Liver (tissue), 9 donors: Measurements from ENCODE around the gene SPIRE2. TPM values are rescaled to one million over a fixed set of nuclear protein-coding genes. Genes with fewer than 3 reads are reported as not detected.

ENCODE experiments used
- DNase-seq: peaks from one replicate; pipeline ENCODE4 v3.0.0-alpha.2; 2017; ENCODE audit warnings: low spot score
- H3K27ac ChIP-seq, 2 donors: one replicate each; pipeline ENCODE4 v1.7.0; 2013; ENCODE audit warnings: inconsistent platforms in 2 of 2, low read length in 2 of 2, control low read depth in 1 of 2, low read depth in 1 of 2, mild to moderate bottlenecking in 1 of 2
- H3K27me3 ChIP-seq, 4 donors: one replicate each; pipeline versions ENCODE4 v1.6.1 to v1.7.0; 2013; ENCODE audit warnings: low read length in 3 of 4, inconsistent platforms in 1 of 4, mild to moderate bottlenecking in 1 of 4, moderate library complexity in 1 of 4; ENCODE audit not compliant: control insufficient read depth in 4 of 4, insufficient read depth in 4 of 4
- H3K36me3 ChIP-seq, 4 donors: one replicate each; pipeline versions ENCODE4 v1.6.1 to v1.7.0; 2013; ENCODE audit warnings: low read length in 3 of 4, mild to moderate bottlenecking in 3 of 4, low read depth in 1 of 4, moderate library complexity in 1 of 4; ENCODE audit not compliant: control insufficient read depth in 4 of 4, insufficient read depth in 3 of 4
- H3K4me1 ChIP-seq, 4 donors: one replicate each; pipeline versions ENCODE4 v1.6.1 to v1.7.0; 2013; ENCODE audit warnings: low read length in 3 of 4, mild to moderate bottlenecking in 3 of 4, moderate library complexity in 1 of 4; ENCODE audit not compliant: control insufficient read depth in 4 of 4, insufficient read depth in 4 of 4
- H3K4me3 ChIP-seq, 3 donors: one replicate each; pipeline versions ENCODE4 v1.6.1 to v1.7.0; 2013; ENCODE audit warnings: low read length in 3 of 3, control low read depth in 1 of 3, low read depth in 1 of 3, mild to moderate bottlenecking in 1 of 3
- H3K9ac ChIP-seq, 2 donors: one replicate each; pipeline ENCODE4 v1.7.0; 2013; ENCODE audit warnings: low read length in 2 of 2, mild to moderate bottlenecking in 2 of 2, moderate library complexity in 2 of 2, control low read depth in 1 of 2, low read depth in 1 of 2
- H3K9me3 ChIP-seq, 4 donors: one replicate each; pipeline versions ENCODE4 v1.6.1 to v1.7.0; 2013; ENCODE audit warnings: low read length in 3 of 4; ENCODE audit not compliant: control insufficient read depth in 4 of 4
- ATF3 ChIP-seq: IDR thresholded peaks from 2 replicates; pipeline ENCODE4 v1.6.1; 2016; ENCODE audit warnings: antibody characterized with exemption
- FOXA1 ChIP-seq: IDR thresholded peaks from 2 replicates; pipeline ENCODE4 v1.6.1; 2016; ENCODE audit warnings: antibody characterized with exemption
- FOXA2 ChIP-seq: IDR thresholded peaks from 2 replicates; pipeline ENCODE4 v1.6.1; 2016; ENCODE audit warnings: antibody characterized with exemption
- GABPA ChIP-seq, 2 donors: IDR thresholded peaks in 1 of 2; conservative IDR thresholded peaks in 1 of 2; 2 replicates each; pipeline ENCODE4 v1.6.1; 2016; ENCODE audit warnings: antibody characterized with exemption in 2 of 2, mild to moderate bottlenecking in 1 of 2, moderate library complexity in 1 of 2
- HNF4A ChIP-seq, 2 donors: conservative IDR thresholded peaks; 2 replicates each; pipeline ENCODE4 v1.6.1; 2016; ENCODE audit warnings: antibody characterized with exemption in 2 of 2, mild to moderate bottlenecking in 2 of 2
- HNF4G ChIP-seq: IDR thresholded peaks from 2 replicates; pipeline ENCODE4 v1.6.1; 2016; ENCODE audit warnings: antibody characterized with exemption
- JUND ChIP-seq, 2 donors: IDR thresholded peaks; 2 replicates each; pipeline ENCODE4 v1.6.1; 2016; ENCODE audit warnings: antibody characterized with exemption in 2 of 2
- NR2F2 ChIP-seq: IDR thresholded peaks from 2 replicates; pipeline ENCODE4 v1.6.1; 2016; ENCODE audit warnings: antibody characterized with exemption
- RAD21 ChIP-seq, 2 donors: IDR thresholded peaks; 2 replicates each; pipeline ENCODE4 v1.6.1; 2016; ENCODE audit warnings: antibody characterized with exemption in 2 of 2, mild to moderate bottlenecking in 2 of 2
- REST ChIP-seq: IDR thresholded peaks from 2 replicates; pipeline ENCODE4 v1.6.1; 2016; ENCODE audit warnings: antibody characterized with exemption, mild to moderate bottlenecking
- RXRA ChIP-seq, 2 donors: IDR thresholded peaks; 2 replicates each; pipeline ENCODE4 v1.6.1; 2017 to 2018; ENCODE audit warnings: antibody characterized with exemption in 2 of 2, mild to moderate bottlenecking in 1 of 2
- TAF1 ChIP-seq: conservative IDR thresholded peaks from 2 replicates; pipeline ENCODE4 v1.6.1; 2016; ENCODE audit warnings: antibody characterized with exemption, mild to moderate bottlenecking
- YY1 ChIP-seq: IDR thresholded peaks from 2 replicates; pipeline ENCODE4 v1.6.1; 2016; ENCODE audit warnings: antibody characterized with exemption, mild to moderate bottlenecking
- ZBTB33 ChIP-seq: IDR thresholded peaks from 2 replicates; pipeline ENCODE4 v1.6.1; 2016; ENCODE audit warnings: antibody characterized with exemption
- WGBS: extraction: QIAGEN DNeasy Blood & Tissue Kit; methylation state at CpG from one replicate; pipeline ENCODE4 v1.1.7; 2013; 5-methylcytosine and 5-hydroxymethylcytosine counted together
- polyA plus RNA-seq, 2 donors: library from polyadenylated mRNA; stranded (reverse) in 1 of 2; unstranded in 1 of 2; fragments of 200-250 nt in 1 of 2; fragments of >200 nt in 1 of 2; fragmentation: Nextera tagmentation in 1 of 2; extraction: Ambion mirVana in 1 of 2; gene quantifications; one replicate each; pipeline versions ENCODE4 v1.2.1 to v1.2.3, GENCODE V29; 2013 to 2015
- total RNA-seq, 2 donors: library from RNA; depleted of rRNA; stranded (reverse); fragments of >200 nt; gene quantifications; one replicate each; pipeline ENCODE4 v1.2.3, GENCODE V29; 2014
- TF ChIP-seq, protein P1 (sequence below): fragments of 150-350 bp; IDR thresholded peaks from 2 replicates; pipeline ENCODE4 v1.5.1; 2017; ENCODE audit warnings: improper control_type of control experiment, low read depth, low read length; ENCODE audit not compliant: missing input control
- TF ChIP-seq, protein P2 (sequence below): IDR thresholded peaks from 2 replicates; pipeline ENCODE4 v1.6.1; 2016; ENCODE audit warnings: antibody characterized with exemption
- donor health status: healthy.
- donor health status: healthy.
- donor health status: healthy.
- donor health status: healthy.
- donor health status: healthy.

The SPIRE2 gene
- total and polyA plus RNA-seq, 4 donors = 1.7 to 7.2 (median 2.9) TPM

- Histone ChIP-seq H3K4me1 (no peaks in the 10 kb centered on the region), H3K27ac (no peak overlapping the region), H3K4me3 (no peak overlapping the region), H3K9ac (no peak overlapping the region), H3K27me3 (no peaks in the 10 kb centered on the region), H3K36me3 (peaks cover 40 to 73% (median 46%) of the 10 kb centered on the region in 4 donors), H3K9me3 (no peaks in the 10 kb centered on the region)
- no peak for DNase-seq
- WGBS = 97% methylated on average over 9 of the region's 9 CpGs
- no peak for TF ChIP-seq NR2F2
- no peak for TF ChIP-seq ATF3
- TF ChIP-seq FOXA2 = no peak
- no peak for TF ChIP-seq YY1
- TF ChIP-seq RXRA (IDR thresholded peaks at IDR 0.05) = no peak
- TF ChIP-seq GABPA (IDR thresholded peaks at IDR 0.05 in 1 of 2, conservative IDR thresholded peaks at IDR 0.05 in 1 of 2) = no peak
- TF ChIP-seq, protein P1, sequence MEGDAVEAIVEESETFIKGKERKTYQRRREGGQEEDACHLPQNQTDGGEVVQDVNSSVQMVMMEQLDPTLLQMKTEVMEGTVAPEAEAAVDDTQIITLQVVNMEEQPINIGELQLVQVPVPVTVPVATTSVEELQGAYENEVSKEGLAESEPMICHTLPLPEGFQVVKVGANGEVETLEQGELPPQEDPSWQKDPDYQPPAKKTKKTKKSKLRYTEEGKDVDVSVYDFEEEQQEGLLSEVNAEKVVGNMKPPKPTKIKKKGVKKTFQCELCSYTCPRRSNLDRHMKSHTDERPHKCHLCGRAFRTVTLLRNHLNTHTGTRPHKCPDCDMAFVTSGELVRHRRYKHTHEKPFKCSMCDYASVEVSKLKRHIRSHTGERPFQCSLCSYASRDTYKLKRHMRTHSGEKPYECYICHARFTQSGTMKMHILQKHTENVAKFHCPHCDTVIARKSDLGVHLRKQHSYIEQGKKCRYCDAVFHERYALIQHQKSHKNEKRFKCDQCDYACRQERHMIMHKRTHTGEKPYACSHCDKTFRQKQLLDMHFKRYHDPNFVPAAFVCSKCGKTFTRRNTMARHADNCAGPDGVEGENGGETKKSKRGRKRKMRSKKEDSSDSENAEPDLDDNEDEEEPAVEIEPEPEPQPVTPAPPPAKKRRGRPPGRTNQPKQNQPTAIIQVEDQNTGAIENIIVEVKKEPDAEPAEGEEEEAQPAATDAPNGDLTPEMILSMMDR = no peak
- no peak for TF ChIP-seq JUND (IDR thresholded peaks at IDR 0.05)
- no peak for TF ChIP-seq TAF1
- TF ChIP-seq HNF4G = no peak
- TF ChIP-seq, protein P2, sequence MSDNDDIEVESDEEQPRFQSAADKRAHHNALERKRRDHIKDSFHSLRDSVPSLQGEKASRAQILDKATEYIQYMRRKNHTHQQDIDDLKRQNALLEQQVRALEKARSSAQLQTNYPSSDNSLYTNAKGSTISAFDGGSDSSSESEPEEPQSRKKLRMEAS = no peak
- TF ChIP-seq REST = no peak
- no peak for TF ChIP-seq FOXA1
- TF ChIP-seq HNF4A (conservative IDR thresholded peaks at IDR 0.05) = no peak
- no peak for TF ChIP-seq ZBTB33
- TF ChIP-seq RAD21 (IDR thresholded peaks at IDR 0.05) = no peak
These were observed 64.4 kb downstream of the SPIRE2 start for GRCh38 chr16:89892635-89893034.
